IMR-90 (cell line): ENCODE data around the gene TEAD1. TPM values are rescaled to one million over a fixed set of nuclear protein-coding genes. Genes with fewer than 3 reads are reported as not detected.

ENCODE experiments used
- ATAC-seq: fragments of 200-7000 bp; cut with Tn5 transposase; 2 replicates; pipeline ENCODE4 v1.9.1; 2020; ENCODE audit warnings: low read depth, mild to moderate bottlenecking, moderate library complexity
- BruUV-seq: library from RNA; stranded (reverse); fragments of 400-500 nt; replicated peaks from 2 replicates; lab custom pipeline; 2021; lab: Mats Ljungman, UMichigan
- CTCF ChIA-PET: fragments of 300-600 bp; formaldehyde crosslinking; extraction: SDS; loops from one replicate; lab custom pipeline; 2021; ENCODE audit warnings: antibody characterized with exemption; lab: Yijun Ruan, JAX
- POLR2A ChIA-PET: fragments of 300-600 bp; sonication (Branson Sonifier 250); formaldehyde crosslinking; loops from one replicate; lab custom pipeline; 2022; ENCODE audit warnings: antibody characterized with exemption; ENCODE audit not compliant: unreplicated experiment; lab: Charles Lee
- DNase-seq: peaks from one replicate; pipeline ENCODE4 v3.0.0; 2013
- H2AFZ ChIP-seq: replicated peaks from 2 replicates; pipeline ENCODE3; 2013; ENCODE audit warnings: low read length, mild to moderate bottlenecking; ENCODE audit not compliant: poor library complexity
- H2AK5ac ChIP-seq: 2 replicates; pipeline ENCODE4 v1.6.1; 2013; ENCODE audit warnings: low read depth, low read length, inconsistent platforms
- H2AK9ac ChIP-seq: replicated peaks from 2 replicates; pipeline ENCODE3; 2013; ENCODE audit warnings: mild to moderate bottlenecking, low read depth, low read length, moderate library complexity; ENCODE audit not compliant: poor library complexity
- H2BK120ac ChIP-seq: 2 replicates; pipeline ENCODE4 v1.6.1; 2013; ENCODE audit warnings: low read depth, low read length, inconsistent platforms
- H2BK15ac ChIP-seq: 3 replicates; pipeline ENCODE4 v1.6.1; 2013; ENCODE audit warnings: low read depth, low read length, inconsistent platforms
- H2BK20ac ChIP-seq: 2 replicates; pipeline ENCODE4 v1.6.1; 2013; ENCODE audit warnings: low read depth, mild to moderate bottlenecking, inconsistent platforms, low read length, moderate library complexity
- H2BK5ac ChIP-seq: 2 replicates; pipeline ENCODE4 v1.6.1; 2013; ENCODE audit warnings: mild to moderate bottlenecking, low read depth, low read length, inconsistent platforms; ENCODE audit not compliant: poor library complexity, severe bottlenecking
- H3K14ac ChIP-seq: replicated peaks from 2 replicates; pipeline ENCODE4 v1.6.1; 2013; ENCODE audit warnings: low read depth, low read length, inconsistent platforms
- H3K18ac ChIP-seq: 2 replicates; pipeline ENCODE4 v1.6.1; 2013; ENCODE audit warnings: low read depth, low read length, control low read depth
- H3K23ac ChIP-seq: 2 replicates; pipeline ENCODE4 v1.6.1; 2013; ENCODE audit warnings: low read depth, low read length, inconsistent platforms
- H3K27ac ChIP-seq: 2 replicates; pipeline ENCODE4 v1.5.1; 2013; ENCODE audit warnings: mild to moderate bottlenecking, control low read depth, low read length; ENCODE audit not compliant: insufficient read depth
- H3K27me3 ChIP-seq: 2 replicates; pipeline ENCODE4 v1.6.1; 2013; ENCODE audit warnings: low read length; ENCODE audit not compliant: control insufficient read depth, insufficient read depth
- H3K36me3 ChIP-seq: 2 replicates; pipeline ENCODE4 v1.6.1; 2013; ENCODE audit warnings: low read length, mixed read lengths; ENCODE audit not compliant: control insufficient read depth, insufficient read depth
- H3K4ac ChIP-seq: 2 replicates; pipeline ENCODE4 v1.6.1; 2013; ENCODE audit warnings: low read depth, low read length, inconsistent platforms
- H3K4me1 ChIP-seq: 2 replicates; pipeline ENCODE4 v1.6.1; 2013; ENCODE audit warnings: low read length, mixed read lengths; ENCODE audit not compliant: control insufficient read depth, insufficient read depth
- H3K4me2 ChIP-seq: 2 replicates; pipeline ENCODE4 v1.6.1; 2013; ENCODE audit warnings: low read depth, mild to moderate bottlenecking, control low read depth, low read length, moderate library complexity
- H3K4me3 ChIP-seq: 2 replicates; pipeline ENCODE4 v1.5.1; 2013; ENCODE audit warnings: low read depth, mild to moderate bottlenecking, control low read depth, low read length, moderate library complexity; ENCODE audit not compliant: insufficient read depth
- H3K56ac ChIP-seq: 2 replicates; pipeline ENCODE4 v1.6.1; 2013; ENCODE audit warnings: low read length, inconsistent platforms; ENCODE audit not compliant: insufficient read depth; ENCODE audit errors: extremely low read depth
- H3K79me1 ChIP-seq, 2 experiments: 2 replicates each; pipeline ENCODE4 v1.6.1; 2013; ENCODE audit warnings: low read length in 2 of 2, inconsistent platforms in 1 of 2, low read depth in 1 of 2
- H3K9ac ChIP-seq: 2 replicates; pipeline ENCODE4 v1.6.1; 2013; ENCODE audit warnings: low read depth, low read length, control low read depth
- H3K9me1 ChIP-seq: 2 replicates; pipeline ENCODE4 v1.6.1; 2013; ENCODE audit warnings: low read length, inconsistent platforms; ENCODE audit not compliant: insufficient read depth
- H3K9me3 ChIP-seq: 2 replicates; pipeline ENCODE4 v1.6.1; 2013; ENCODE audit warnings: low read length; ENCODE audit not compliant: control insufficient read depth, insufficient read depth
- H4K20me1 ChIP-seq: 2 replicates; pipeline ENCODE4 v1.6.1; 2013; ENCODE audit warnings: low read length, inconsistent platforms; ENCODE audit not compliant: insufficient read depth
- H4K5ac ChIP-seq: 2 replicates; pipeline ENCODE4 v1.6.1; 2013; ENCODE audit warnings: mild to moderate bottlenecking, low read depth, low read length, control low read depth
- H4K8ac ChIP-seq, 2 experiments: 2 replicates each; pipeline ENCODE4 v1.6.1; 2013; ENCODE audit warnings: low read depth in 2 of 2, low read length in 2 of 2, control low read depth in 1 of 2, inconsistent platforms in 1 of 2
- H4K91ac ChIP-seq: 2 replicates; pipeline ENCODE4 v1.6.1; 2013; ENCODE audit warnings: low read depth, low read length, inconsistent platforms; ENCODE audit not compliant: insufficient read depth
- BHLHE40 ChIP-seq: fragments of 150-350 bp; IDR thresholded peaks from 2 replicates; pipeline ENCODE4 v1.6.1; 2016; ENCODE audit warnings: mild to moderate bottlenecking, low read depth, low read length
- CEBPB ChIP-seq: IDR thresholded peaks from 2 replicates; pipeline ENCODE4 v1.6.1; 2012; ENCODE audit warnings: low read depth, low read length, improper control_type of control experiment
- FOS ChIP-seq: fragments of 150-350 bp; IDR thresholded peaks from 2 replicates; pipeline ENCODE4 v1.6.1; 2016; ENCODE audit warnings: low read depth, low read length
- MXI1 ChIP-seq: IDR thresholded peaks from 2 replicates; pipeline ENCODE4 v1.6.1; 2012; ENCODE audit warnings: low read depth, mild to moderate bottlenecking, low read length, moderate library complexity, borderline replicate concordance
- POLR2A ChIP-seq: IDR thresholded peaks from 2 replicates; pipeline ENCODE4 v1.6.1; 2012; ENCODE audit warnings: mild to moderate bottlenecking, low read depth, low read length
- RCOR1 ChIP-seq: IDR thresholded peaks from 2 replicates; pipeline ENCODE4 v1.6.1; 2012; ENCODE audit warnings: mild to moderate bottlenecking, low read length, improper control_type of control experiment; ENCODE audit not compliant: insufficient replicate concordance
- RFX5 ChIP-seq: IDR thresholded peaks from 2 replicates; pipeline ENCODE4 v1.8.0; 2012; ENCODE audit warnings: low read depth, mild to moderate bottlenecking, low read length, moderate library complexity
- WGBS, 2 experiments: methylation state at CpG; one replicate each; pipeline versions ENCODE4 v1.1.5 to v1.1.7; 2013; ENCODE audit warnings: missing lambda C conversion rate in 2 of 2; ENCODE audit not compliant: insufficient read length in 1 of 2; ENCODE audit errors: extremely low coverage in 2 of 2; 5-methylcytosine and 5-hydroxymethylcytosine counted together
- dilution Hi-C: fragments of 300-500 bp; cut with HindIII; formaldehyde crosslinking; loops from one replicate; pipeline ENCODE4 v1.14.3; 2018; ENCODE audit warnings: low sequenced_read_pairs; ENCODE audit not compliant: unreplicated experiment
- in situ Hi-C: fragments of 300-500 bp; cut with MboI; formaldehyde crosslinking; loops from 3 replicates; pipeline ENCODE4 v1.14.3; 2019; ENCODE audit warnings: low sequenced_read_pairs, inconsistent platforms, mixed read lengths
- intact Hi-C: fragments of 100-400 bp; cut with micrococcal nuclease; formaldehyde crosslinking; loops from 2 replicates; pipeline ENCODE4 v1.10.0; 2022
- polyA plus RNA-seq, 3 experiments: library from polyadenylated mRNA; depleted of rRNA; stranded (reverse); fragments of >200 nt; gene quantifications; 2 replicates each; pipeline ENCODE4 v1.2.3, GENCODE V29; 2012; ENCODE audit warnings: low replicate concordance in 1 of 3
- total RNA-seq: library from RNA; depleted of rRNA; stranded (reverse); fragments of >200 nt; gene quantifications from 2 replicates; pipeline ENCODE4 v1.2.3, GENCODE V29; 2012
- TF ChIP-seq, protein P1 (sequence below): fragments of 150-350 bp; IDR thresholded peaks from 2 replicates; pipeline ENCODE4 v1.6.1; 2017; ENCODE audit warnings: mild to moderate bottlenecking, antibody characterized with exemption, low read length, low read depth
- TF ChIP-seq, protein P2 (sequence below): fragments of 150-350 bp; IDR thresholded peaks from 2 replicates; pipeline ENCODE4 v1.6.1; 2016; ENCODE audit warnings: low read depth, mild to moderate bottlenecking, low read length, moderate library complexity, borderline replicate concordance

The TEAD1 gene
- total and polyA plus RNA-seq, 2 of the 4 experiments (the other 2 are of a cell fraction): 51.8 to 69.2 TPM

DNA sequence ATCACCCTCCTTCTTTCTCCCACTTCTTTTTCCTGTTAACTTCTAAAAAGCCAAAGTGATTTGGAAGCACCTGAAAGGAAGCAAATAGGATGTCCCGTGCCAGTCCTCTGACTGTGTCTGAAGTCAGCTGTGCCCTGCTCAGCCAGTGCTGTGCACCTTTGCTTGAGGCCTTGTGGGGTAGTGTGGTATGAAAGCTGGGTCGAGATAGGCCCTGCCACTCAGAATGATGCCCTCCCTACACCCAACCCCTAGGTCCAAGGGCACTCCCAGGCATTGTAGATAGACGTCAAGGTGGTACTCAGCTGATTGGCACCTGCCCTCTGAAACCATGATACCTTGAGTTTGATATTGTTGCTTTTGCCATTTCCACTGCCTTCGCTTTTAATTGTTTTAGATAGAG, 251.3 kb downstream of the TEAD1 start:
- Histone ChIP-seq H3K4ac (no peak overlapping the region), H2BK15ac (no peak overlapping the region), H3K23ac (no peak overlapping the region), H3K14ac (no peak overlapping the region), H3K27ac (no peak overlapping the region), H3K56ac (no peak overlapping the region), H3K27me3 (no peaks in the 10 kb centered on the region), H2BK5ac (no peak overlapping the region), H4K5ac (no peak overlapping the region), H2AK5ac (no peak overlapping the region), H2AK9ac (no peak overlapping the region), H3K9me1 (peaks cover 24% of the 10 kb centered on the region), H3K79me1 (peaks cover 48 to 75% of the 10 kb centered on the region in 2 experiments), H3K36me3 (peaks cover 31% of the 10 kb centered on the region), H2AFZ (no peak overlapping the region), H3K4me3 (no peak overlapping the region), H4K8ac (no peak overlapping the region), H3K18ac (no peak overlapping the region), H4K91ac (no peak overlapping the region), H2BK120ac (no peak overlapping the region), H3K9ac (no peak overlapping the region), H3K4me2 (no peak overlapping the region), H2BK20ac (no peak overlapping the region), H3K4me1 (peaks cover 5% of the 10 kb centered on the region; the same call in 1 of the 2 replicates), H3K9me3 (no peaks in the 10 kb centered on the region), H4K20me1 (peaks cover 19% of the 10 kb centered on the region; the same call in 1 of the 2 replicates)
- DNase-seq (no peak), ATAC-seq (no peak)
- in situ Hi-C loops: no loop called here
- intact Hi-C loops: no loop called here
- dilution Hi-C loops: no loop called here
- CTCF ChIA-PET: no interaction called here
- POLR2A ChIA-PET: no interaction called here
- no TSS peak for BruUV-seq
- TF ChIP-seq, protein P1, sequence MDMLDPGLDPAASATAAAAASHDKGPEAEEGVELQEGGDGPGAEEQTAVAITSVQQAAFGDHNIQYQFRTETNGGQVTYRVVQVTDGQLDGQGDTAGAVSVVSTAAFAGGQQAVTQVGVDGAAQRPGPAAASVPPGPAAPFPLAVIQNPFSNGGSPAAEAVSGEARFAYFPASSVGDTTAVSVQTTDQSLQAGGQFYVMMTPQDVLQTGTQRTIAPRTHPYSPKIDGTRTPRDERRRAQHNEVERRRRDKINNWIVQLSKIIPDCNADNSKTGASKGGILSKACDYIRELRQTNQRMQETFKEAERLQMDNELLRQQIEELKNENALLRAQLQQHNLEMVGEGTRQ: no peak
- no peak for TF ChIP-seq MXI1
- no peak for TF ChIP-seq FOS
- no peak for TF ChIP-seq RCOR1
- TF ChIP-seq CEBPB: no peak
- TF ChIP-seq POLR2A: no peak
- TF ChIP-seq RFX5: no peak
- TF ChIP-seq, protein P2, sequence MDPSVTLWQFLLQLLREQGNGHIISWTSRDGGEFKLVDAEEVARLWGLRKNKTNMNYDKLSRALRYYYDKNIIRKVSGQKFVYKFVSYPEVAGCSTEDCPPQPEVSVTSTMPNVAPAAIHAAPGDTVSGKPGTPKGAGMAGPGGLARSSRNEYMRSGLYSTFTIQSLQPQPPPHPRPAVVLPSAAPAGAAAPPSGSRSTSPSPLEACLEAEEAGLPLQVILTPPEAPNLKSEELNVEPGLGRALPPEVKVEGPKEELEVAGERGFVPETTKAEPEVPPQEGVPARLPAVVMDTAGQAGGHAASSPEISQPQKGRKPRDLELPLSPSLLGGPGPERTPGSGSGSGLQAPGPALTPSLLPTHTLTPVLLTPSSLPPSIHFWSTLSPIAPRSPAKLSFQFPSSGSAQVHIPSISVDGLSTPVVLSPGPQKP: no peak
- TF ChIP-seq BHLHE40: no peak
- WGBS, 2 experiments: no CpG with 5 or more reads among the region's 4 CpGs
